Ramos (cell line): ENCODE data around the gene DBN1.

Experiments used
- in situ Hi-C: fragments of 300-500 bp; cut with MboI; formaldehyde crosslinking; loops from one replicate; pipeline ENCODE4 v1.14.3; 2022; ENCODE audit warnings: low sequenced_read_pairs; ENCODE audit not compliant: unreplicated experiment

Gene DBN1

GRCh38 chr5:177465044-177465443 lies 8.4 kb downstream of the DBN1 start:
- in situ Hi-C loops, result no loop called here

- in situ Hi-C loops, result no loop called here
Measured at GRCh38 chr5:177462021-177462670, 11.3 kb downstream of the DBN1 start.

GRCh38 chr5:177459819-177460628 lies 13.4 kb downstream of the DBN1 start:
- in situ Hi-C loops, result loop anchor here (5.0 kb wide), 1 partner anchor 148 kb away; the partner anchor contains the start of gene MXD3

- in situ Hi-C loops, result loop anchor here (5.0 kb wide), 1 partner anchor 147 kb away; the partner anchor contains the start of gene MXD3
Measured at GRCh38 chr5:177459357-177459756, 14.1 kb downstream of the DBN1 start.

- in situ Hi-C loops, result loop anchor here (5.0 kb wide), 1 partner anchor 147 kb away; the partner anchor contains the start of gene MXD3
Measured at GRCh38 chr5:177458912-177459350, 14.5 kb downstream of the DBN1 start.

- in situ Hi-C loops, result loop anchor here (5.0 kb wide), 1 partner anchor 146 kb away; the partner anchor contains the start of gene MXD3
Measured at GRCh38 chr5:177457852-177458681, 15.4 kb downstream of the DBN1 start.

GRCh38 chr5:177456976-177457851 lies 16.2 kb downstream of the DBN1 start:
- in situ Hi-C loops, result loop anchor here (5.0 kb wide), 1 partner anchor 145 kb away; the partner anchor contains the start of gene MXD3

GRCh38 chr5:177456591-177456964 lies 16.9 kb downstream of the DBN1 start:
- in situ Hi-C loops, result loop anchor here (5.0 kb wide), 1 partner anchor 144 kb away; the partner anchor contains the start of gene MXD3

GRCh38 chr5:177455661-177456590 lies 17.5 kb downstream of the DBN1 start:
- in situ Hi-C loops, result loop anchor here (5.0 kb wide), 1 partner anchor 144 kb away; the partner anchor contains the start of gene MXD3

- in situ Hi-C loops, result loop anchor here (5.0 kb wide), 1 partner anchor 143 kb away; the partner anchor contains the start of gene MXD3
Measured at GRCh38 chr5:177455036-177455660, 18.3 kb downstream of the DBN1 start.

GRCh38 chr5:177454397-177455035 lies 18.9 kb downstream of the DBN1 start:
- in situ Hi-C loops, result loop anchor here (5.0 kb wide), 1 partner anchor 142 kb away; the partner anchor contains the start of gene MXD3

GRCh38 chr5:177453852-177454396 lies 19.5 kb downstream of the DBN1 start:
- in situ Hi-C loops, result no loop called here

GRCh38 chr5:177452688-177453638 lies 20.5 kb downstream of the DBN1 start:
- in situ Hi-C loops, result no loop called here

- in situ Hi-C loops, result no loop called here
Measured at GRCh38 chr5:177450667-177451424, 22.6 kb downstream of the DBN1 start.
